Activated T-helper 17 cell treated with anti-CD3 and anti-CD28 coated beads, Interleukin-2, amount 50 U/mL, for 72 hours (primary cell): ENCODE measurements around the gene SLC16A2. TPM values are rescaled to one million over a fixed set of nuclear protein-coding genes. Genes with fewer than 3 reads are reported as not detected.
A peak's percentile ranks its signal among the peaks of the same experiment; 100 is the strongest.

Experiments used
- ATAC-seq: fragments of 150-1000 bp; cut with Tn5 transposase; replicated peaks from 2 replicates; pipeline ENCODE4 v1.10.0; 2021; ENCODE audit warnings: mild to moderate bottlenecking, moderate library complexity
- H3K27ac Mint-ChIP-seq: one replicate; pipeline ENCODE4 v1.8.0; 2022; ENCODE audit warnings: mixed read lengths
- H3K27me3 Mint-ChIP-seq: one replicate; pipeline ENCODE4 v1.8.0; 2022; ENCODE audit warnings: mixed read lengths
- H3K36me3 Mint-ChIP-seq: one replicate; pipeline ENCODE4 v1.8.0; 2022; ENCODE audit warnings: low read depth, mild to moderate bottlenecking, mixed read lengths
- H3K4me1 Mint-ChIP-seq: one replicate; pipeline ENCODE4 v1.8.0; 2022; ENCODE audit warnings: mixed read lengths
- H3K4me3 Mint-ChIP-seq: one replicate; pipeline ENCODE4 v1.8.0; 2022; ENCODE audit warnings: mild to moderate bottlenecking, mixed read lengths
- H3K9me3 Mint-ChIP-seq: one replicate; pipeline ENCODE4 v1.8.0; 2022; ENCODE audit warnings: mixed read lengths
- total RNA-seq, 2 donors: library from RNA; stranded (reverse); gene quantifications; one replicate each; pipeline ENCODE4 v1.2.3, GENCODE V29; 2022

SLC16A2 gene
- total RNA-seq, 2 donors from 2014 or later: 0.11 to 1.5 TPM

GRCh38 chrX:74551934-74552333, 130.6 kb downstream of the SLC16A2 start:
- Mint-ChIP-seq H3K27ac (no peak overlapping the region), H3K9me3 (no peaks in the 10 kb centered on the region), H3K4me1 (no peaks in the 10 kb centered on the region), H3K4me3 (no peak overlapping the region), H3K27me3 (no peaks in the 10 kb centered on the region), H3K36me3 (no peaks in the 10 kb centered on the region)
- ATAC-seq: no peak

DNA sequence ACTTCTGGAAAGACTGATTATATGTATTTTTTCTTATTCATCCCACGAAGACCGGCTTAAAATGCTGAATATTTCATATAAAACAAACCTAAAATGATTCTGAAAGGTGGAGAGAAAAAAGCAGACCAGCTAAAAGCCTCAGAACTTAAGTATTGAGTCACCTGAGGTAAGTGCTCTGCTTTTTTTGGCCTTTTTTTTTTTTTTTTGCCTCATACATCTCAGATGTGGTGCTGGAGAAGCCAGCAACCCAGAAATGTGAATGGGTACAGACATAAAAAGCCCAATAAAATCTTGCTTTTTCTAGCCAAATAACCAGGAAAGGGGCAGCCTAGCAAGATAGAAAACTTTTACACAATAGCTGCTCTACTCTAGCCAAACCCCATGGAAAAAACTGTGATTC, 136.1 kb downstream of the SLC16A2 start:
- Mint-ChIP-seq H3K9me3 (no peaks in the 10 kb centered on the region), H3K27ac (no peak overlapping the region), H3K4me1 (no peaks in the 10 kb centered on the region), H3K27me3 (no peaks in the 10 kb centered on the region), H3K36me3 (no peaks in the 10 kb centered on the region), H3K4me3 (no peak overlapping the region)
- ATAC-seq: peak; percentile 11

GRCh38 chrX:74578137-74578536, 156.8 kb downstream of the SLC16A2 start:
- no peaks in the 10 kb centered on the region for H3K27me3 Mint-ChIP-seq
- H3K4me1 Mint-ChIP-seq: no peaks in the 10 kb centered on the region
- peak; percentile 96 for ATAC-seq
- H3K4me3 Mint-ChIP-seq: no peak overlapping the region
- peak overlapping the region; percentile 25 for H3K27ac Mint-ChIP-seq
- H3K36me3 Mint-ChIP-seq: no peaks in the 10 kb centered on the region
- no peaks in the 10 kb centered on the region for H3K9me3 Mint-ChIP-seq

GRCh38 chrX:74579597-74580198, 158.4 kb downstream of the SLC16A2 start:
- H3K36me3 Mint-ChIP-seq: peaks cover 6% of the 10 kb centered on the region
- H3K4me3 Mint-ChIP-seq: peak overlapping the region; percentile 36
- H3K9me3 Mint-ChIP-seq: no peaks in the 10 kb centered on the region
- H3K27me3 Mint-ChIP-seq: no peaks in the 10 kb centered on the region
- peak; percentile 33 for ATAC-seq
- H3K4me1 Mint-ChIP-seq: no peaks in the 10 kb centered on the region
- peak overlapping the region; percentile 25 for H3K27ac Mint-ChIP-seq

Other genes with a start within 250 kb of the SLC16A2 start
- not detected for gene ZCCHC13, start 117.3 kb upstream of the SLC16A2 start, total RNA-seq
- 10 to 100 TPM; 25.5 to 39.6 TPM for gene RLIM, start 193.1 kb downstream of the SLC16A2 start, total RNA-seq